Activated CD4-positive, alpha-beta memory T cell treated with anti-CD3 and anti-CD28 coated beads for 36 hours (primary cell): ENCODE data around the gene RAD21L1. TPM values are rescaled to one million over a fixed set of nuclear protein-coding genes. Genes with fewer than 3 reads are reported as not detected.

Experiments used
- CTCF ChIA-PET: fragments of 350-600 bp; sonication (Branson Sonifier 250); formaldehyde crosslinking; loops from one replicate; lab custom pipeline; 2021; ENCODE audit warnings: antibody characterized with exemption, inconsistent platforms; lab: Charles Lee
- POLR2A ChIA-PET: fragments of 350-600 bp; sonication (Branson Sonifier 250); formaldehyde crosslinking; loops from one replicate; lab custom pipeline; 2021; ENCODE audit warnings: antibody characterized with exemption; lab: Charles Lee
- DNase-seq: peaks from one replicate; pipeline ENCODE4 v3.0.0-alpha.2; 2020
- H3K27ac Mint-ChIP-seq: one replicate; pipeline ENCODE4 v1.8.0; 2021; ENCODE audit warnings: mixed read lengths
- H3K27me3 Mint-ChIP-seq: one replicate; pipeline ENCODE4 v1.8.0; 2021; ENCODE audit warnings: mixed read lengths
- H3K36me3 Mint-ChIP-seq: one replicate; pipeline ENCODE4 v1.8.0; 2021; ENCODE audit warnings: mixed read lengths
- H3K4me1 Mint-ChIP-seq: one replicate; pipeline ENCODE4 v1.8.0; 2021; ENCODE audit warnings: low read depth, mixed read lengths
- H3K4me3 Mint-ChIP-seq: one replicate; pipeline ENCODE4 v1.8.0; 2021; ENCODE audit warnings: mild to moderate bottlenecking, mixed read lengths
- H3K9me3 Mint-ChIP-seq: one replicate; pipeline ENCODE4 v1.8.0; 2021; ENCODE audit warnings: mixed read lengths
- intact Hi-C: fragments of 100-400 bp; cut with micrococcal nuclease; formaldehyde crosslinking; loops from one replicate; pipeline ENCODE4 v1.15.1; 2023
- total RNA-seq, 2 experiments: library from RNA; stranded (reverse); gene quantifications; one replicate each; pipeline ENCODE4 v1.2.3, GENCODE V29; 2021

Gene RAD21L1
- total RNA-seq, 2 experiments from 2014 or later: not detected

DNA sequence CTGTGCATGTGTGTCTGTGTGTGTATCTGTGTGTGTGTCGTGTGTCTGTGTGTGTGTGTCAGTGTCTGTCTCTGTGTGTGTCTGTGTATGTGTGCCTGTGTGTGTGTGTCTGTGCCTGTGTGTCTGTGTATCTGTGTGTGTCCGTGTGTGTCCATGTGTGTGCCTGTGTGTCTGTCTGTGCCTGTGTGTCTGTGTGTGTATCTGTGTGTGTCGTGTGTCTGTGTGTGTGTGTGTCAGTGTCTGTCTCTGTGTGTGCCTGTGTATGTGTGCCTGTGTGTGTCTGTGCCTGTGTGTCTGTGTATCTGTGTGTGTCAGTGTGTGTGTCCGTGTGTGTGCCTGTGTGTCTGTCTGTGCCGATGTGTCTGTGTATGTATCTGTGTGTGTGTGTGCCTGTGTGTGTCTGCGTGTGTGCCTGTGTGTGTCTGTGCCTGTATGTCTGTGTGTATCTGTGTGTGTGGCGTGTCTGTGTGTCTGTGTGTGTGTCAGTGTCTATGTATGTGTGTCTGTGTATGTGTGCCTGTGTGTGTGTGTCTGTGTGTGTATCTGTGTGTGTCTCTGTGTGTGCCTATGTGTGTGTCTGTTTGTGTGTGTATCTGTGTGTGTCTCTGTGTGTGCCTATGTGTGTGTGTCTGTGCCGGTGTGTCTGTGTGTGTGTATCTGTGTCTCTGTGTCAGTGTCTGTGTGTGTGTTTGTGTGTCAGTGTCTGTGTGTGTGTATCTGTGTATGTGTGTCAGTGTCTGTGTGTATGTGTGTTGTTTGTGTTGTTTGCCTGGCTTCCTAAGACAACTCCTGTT, 51.9 kb downstream of the RAD21L1 start:
- no peak for DNase-seq
- intact Hi-C loops: no loop called here
- no peaks in the 10 kb centered on the region for H3K36me3 Mint-ChIP-seq
- no peaks in the 10 kb centered on the region for H3K9me3 Mint-ChIP-seq
- no peak overlapping the region for H3K4me3 Mint-ChIP-seq
- POLR2A ChIA-PET: no interaction called here
- no peaks in the 10 kb centered on the region for H3K27me3 Mint-ChIP-seq
- CTCF ChIA-PET: no interaction called here
- H3K27ac Mint-ChIP-seq: no peak overlapping the region
- H3K4me1 Mint-ChIP-seq: peaks cover 6% of the 10 kb centered on the region

- CTCF ChIA-PET: no interaction called here
- POLR2A ChIA-PET: no interaction called here
- Mint-ChIP-seq H3K9me3 (no peaks in the 10 kb centered on the region), H3K27ac (no peak overlapping the region), H3K4me3 (no peak overlapping the region), H3K27me3 (no peaks in the 10 kb centered on the region), H3K36me3 (no peaks in the 10 kb centered on the region), H3K4me1 (peaks cover 13% of the 10 kb centered on the region)
- no peak for DNase-seq
- intact Hi-C loops: no loop called here
Measured at GRCh38 chr20:1278993-1279392, 53.1 kb downstream of the RAD21L1 start.

DNA sequence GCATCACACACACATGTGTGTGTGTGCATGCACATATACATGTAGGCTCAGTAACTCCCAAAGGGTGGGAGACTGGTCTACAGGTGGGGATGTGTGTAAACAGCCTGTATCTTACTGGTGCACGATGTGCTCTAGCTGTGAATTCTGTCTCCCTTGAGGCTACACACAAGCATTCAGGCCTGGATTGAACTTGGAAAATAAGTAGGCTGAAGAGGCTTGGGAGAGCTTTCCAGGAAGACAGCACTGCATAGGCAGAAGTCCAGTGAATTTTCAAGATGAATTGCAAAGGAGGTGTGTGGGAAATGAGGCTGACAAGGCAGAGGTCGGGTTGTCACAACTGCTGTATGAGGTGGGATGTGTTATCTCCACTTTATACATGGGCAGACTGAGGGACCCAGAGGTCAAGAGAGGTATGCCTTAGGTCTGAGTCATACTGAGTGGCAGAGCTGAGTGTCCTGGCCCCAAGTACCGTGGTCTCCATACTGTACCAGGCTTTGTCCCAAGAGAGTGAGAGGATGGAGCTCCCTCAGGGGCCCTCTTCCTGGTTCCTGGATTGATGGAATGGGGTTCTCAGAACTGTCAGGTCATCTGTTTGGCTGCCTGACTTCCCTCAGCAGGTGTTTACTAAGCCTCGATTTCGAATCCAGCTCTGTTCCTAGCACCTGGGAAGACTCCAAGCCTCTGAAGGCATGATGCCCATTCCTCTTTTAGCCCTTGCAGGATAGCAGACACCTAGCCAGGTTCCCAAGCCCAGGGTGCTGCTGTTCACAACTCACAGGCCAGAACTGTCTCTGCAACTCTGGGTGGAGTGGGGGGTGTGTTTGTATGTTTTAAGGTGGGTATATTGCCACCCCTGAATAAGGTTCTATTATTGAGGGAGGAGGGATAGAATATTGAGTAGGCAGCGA, 54.6 kb downstream of the RAD21L1 start:
- peaks cover 22% of the 10 kb centered on the region for H3K4me1 Mint-ChIP-seq
- H3K27ac Mint-ChIP-seq: no peak overlapping the region
- no peak overlapping the region for H3K4me3 Mint-ChIP-seq
- ChIA-PET POLR2A (no interaction called here), CTCF (interaction anchor here (0.8 kb wide), 1 partner anchor 117 kb away, joined by 3 read pairs; no protein-coding TSS in a partner anchor)
- no peaks in the 10 kb centered on the region for H3K36me3 Mint-ChIP-seq
- H3K9me3 Mint-ChIP-seq: no peaks in the 10 kb centered on the region
- intact Hi-C loops: no loop called here
- no peak for DNase-seq
- no peaks in the 10 kb centered on the region for H3K27me3 Mint-ChIP-seq

- Mint-ChIP-seq H3K4me1 (peaks cover 29% of the 10 kb centered on the region), H3K4me3 (no peak overlapping the region), H3K27ac (no peak overlapping the region)
Measured at GRCh38 chr20:1281279-1282057, 55.6 kb downstream of the RAD21L1 start.

GRCh38 chr20:1282966-1283365, 57.1 kb downstream of the RAD21L1 start:
- Mint-ChIP-seq H3K36me3 (no peaks in the 10 kb centered on the region), H3K27me3 (no peaks in the 10 kb centered on the region), H3K4me1 (peaks cover 41% of the 10 kb centered on the region), H3K4me3 (no peak overlapping the region), H3K27ac (no peak overlapping the region), H3K9me3 (no peaks in the 10 kb centered on the region)
- DNase-seq: no peak
- POLR2A ChIA-PET: interaction anchor here (0.7 kb wide), 1 partner anchor 11 kb away, joined by 3 read pairs; no protein-coding TSS in a partner anchor
- CTCF ChIA-PET: interaction anchor here (0.5 to 1.3 kb wide), 2 partner anchors 15 to 633 kb away, joined by 3 to 4 read pairs; no protein-coding TSS in a partner anchor
- intact Hi-C loops: no loop called here

More at GRCh38 chr20:1281279-1282057, 55.6 kb downstream of the RAD21L1 start:
- intact Hi-C loops: no loop called here
- Mint-ChIP-seq H3K36me3 (no peaks in the 10 kb centered on the region), H3K27me3 (no peaks in the 10 kb centered on the region), H3K9me3 (no peaks in the 10 kb centered on the region)
- CTCF ChIA-PET: interaction anchor here (0.8 kb wide), 1 partner anchor 15 kb away, joined by 3 read pairs; the partner anchor contains the start of gene SNPH
- POLR2A ChIA-PET: no interaction called here
- no peak for DNase-seq

DNA sequence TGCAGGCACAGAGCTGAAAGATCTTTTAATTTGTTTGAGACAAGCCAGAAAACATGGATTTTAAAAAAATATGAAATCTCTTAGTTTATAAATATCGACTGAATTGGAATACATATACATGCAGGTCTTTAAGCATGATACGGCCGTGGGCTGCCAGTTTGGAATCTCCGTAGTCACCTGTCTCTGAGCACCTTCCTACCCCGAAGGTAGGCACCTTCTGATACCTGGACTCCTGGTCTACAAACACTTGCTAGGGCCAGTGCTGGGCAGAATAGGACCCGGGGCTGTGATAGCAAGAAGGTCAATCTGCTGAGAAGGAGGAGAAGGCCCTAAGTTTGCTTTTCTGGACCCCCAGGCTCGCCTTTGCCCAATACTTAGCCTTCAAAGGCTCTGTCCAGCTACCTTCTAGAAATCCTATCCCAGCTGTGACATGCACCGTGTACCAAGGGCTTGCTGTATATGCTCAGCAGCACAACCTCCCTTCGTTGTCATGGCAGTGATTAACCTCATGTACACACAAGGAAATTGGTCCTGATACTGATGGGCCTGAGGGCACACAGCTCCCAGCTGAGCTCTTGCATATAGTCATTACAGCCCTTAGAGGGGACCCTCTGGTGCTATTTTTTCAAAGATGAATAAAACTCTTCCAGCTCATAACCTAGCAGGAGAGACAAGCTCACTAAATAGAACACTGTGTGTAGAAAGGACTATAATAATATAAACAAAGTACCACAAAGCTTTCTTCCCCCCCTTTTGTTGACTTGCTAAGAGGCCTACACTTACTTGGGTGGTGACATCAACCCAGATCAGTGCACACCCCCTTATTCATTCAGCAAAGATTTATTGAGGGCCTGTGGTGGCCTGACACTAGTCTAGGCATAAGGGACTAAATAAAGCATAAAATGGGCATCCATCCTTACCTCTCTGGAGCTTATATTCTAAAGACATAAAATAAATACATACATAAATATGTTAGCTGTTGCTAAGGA, 58.0 kb downstream of the RAD21L1 start:
- POLR2A ChIA-PET: interaction anchor here (0.7 kb wide), 1 partner anchor 10 kb away, joined by 3 read pairs; no protein-coding TSS in a partner anchor
- Mint-ChIP-seq H3K27me3 (no peaks in the 10 kb centered on the region), H3K36me3 (no peaks in the 10 kb centered on the region), H3K4me1 (peaks cover 45% of the 10 kb centered on the region), H3K4me3 (no peak overlapping the region), H3K27ac (no peak overlapping the region), H3K9me3 (no peaks in the 10 kb centered on the region)
- no peak for DNase-seq
- CTCF ChIA-PET: interaction anchor here (1.2 to 1.3 kb wide), 2 partner anchors 15 to 18 kb away, joined by 3 read pairs; partner anchors contain the start of gene SNPH
- intact Hi-C loops: no loop called here

GRCh38 chr20:1286267-1287024, 60.6 kb downstream of the RAD21L1 start:
- POLR2A ChIA-PET: interaction anchor here (0.7 kb wide), 1 partner anchor 106 kb away, joined by 3 read pairs; no protein-coding TSS in a partner anchor
- Mint-ChIP-seq H3K9me3 (no peaks in the 10 kb centered on the region), H3K4me1 (peaks cover 40% of the 10 kb centered on the region), H3K4me3 (peak overlapping the region; percentile 53), H3K27ac (peak overlapping the region; percentile 13), H3K36me3 (no peaks in the 10 kb centered on the region), H3K27me3 (no peaks in the 10 kb centered on the region)
- CTCF ChIA-PET: interaction anchor here (0.7 to 2.6 kb wide), 2 partner anchors 107 to 217 kb away, joined by 4 to 6 read pairs; no protein-coding TSS in a partner anchor
- DNase-seq: no peak
- intact Hi-C loops: no loop called here

DNA sequence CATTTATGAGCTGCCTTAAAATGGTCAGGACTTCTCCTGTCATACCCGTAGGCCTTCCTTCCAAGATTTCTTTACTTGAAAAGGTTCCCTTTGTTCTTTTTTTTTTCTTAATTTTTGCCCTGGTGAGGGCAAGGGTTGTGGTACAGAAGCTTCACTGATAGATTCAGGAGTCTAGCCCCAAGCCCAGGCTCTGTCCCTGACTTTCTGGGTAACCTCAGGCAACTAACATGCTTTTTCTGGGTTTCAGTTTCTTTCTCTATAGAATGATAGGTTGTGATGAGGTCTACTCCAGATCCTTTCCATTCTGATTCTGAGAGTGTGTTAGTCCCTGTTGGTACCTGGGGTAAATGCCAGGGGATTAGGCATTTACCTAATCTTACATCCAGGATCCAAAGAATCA, 61.5 kb downstream of the RAD21L1 start:
- no peaks in the 10 kb centered on the region for H3K27me3 Mint-ChIP-seq
- H3K4me3 Mint-ChIP-seq: peak overlapping the region; percentile 53
- no peak for DNase-seq
- peak overlapping the region; percentile 57 for H3K27ac Mint-ChIP-seq
- H3K9me3 Mint-ChIP-seq: no peaks in the 10 kb centered on the region
- ChIA-PET POLR2A (interaction anchor here (0.7 kb wide), 1 partner anchor 105 kb away, joined by 3 read pairs; no protein-coding TSS in a partner anchor), CTCF (interaction anchor here (0.7 to 2.6 kb wide), 2 partner anchors 107 to 216 kb away, joined by 4 to 6 read pairs; no protein-coding TSS in a partner anchor)
- intact Hi-C loops: no loop called here
- H3K36me3 Mint-ChIP-seq: no peaks in the 10 kb centered on the region
- peaks cover 39% of the 10 kb centered on the region for H3K4me1 Mint-ChIP-seq

DNA sequence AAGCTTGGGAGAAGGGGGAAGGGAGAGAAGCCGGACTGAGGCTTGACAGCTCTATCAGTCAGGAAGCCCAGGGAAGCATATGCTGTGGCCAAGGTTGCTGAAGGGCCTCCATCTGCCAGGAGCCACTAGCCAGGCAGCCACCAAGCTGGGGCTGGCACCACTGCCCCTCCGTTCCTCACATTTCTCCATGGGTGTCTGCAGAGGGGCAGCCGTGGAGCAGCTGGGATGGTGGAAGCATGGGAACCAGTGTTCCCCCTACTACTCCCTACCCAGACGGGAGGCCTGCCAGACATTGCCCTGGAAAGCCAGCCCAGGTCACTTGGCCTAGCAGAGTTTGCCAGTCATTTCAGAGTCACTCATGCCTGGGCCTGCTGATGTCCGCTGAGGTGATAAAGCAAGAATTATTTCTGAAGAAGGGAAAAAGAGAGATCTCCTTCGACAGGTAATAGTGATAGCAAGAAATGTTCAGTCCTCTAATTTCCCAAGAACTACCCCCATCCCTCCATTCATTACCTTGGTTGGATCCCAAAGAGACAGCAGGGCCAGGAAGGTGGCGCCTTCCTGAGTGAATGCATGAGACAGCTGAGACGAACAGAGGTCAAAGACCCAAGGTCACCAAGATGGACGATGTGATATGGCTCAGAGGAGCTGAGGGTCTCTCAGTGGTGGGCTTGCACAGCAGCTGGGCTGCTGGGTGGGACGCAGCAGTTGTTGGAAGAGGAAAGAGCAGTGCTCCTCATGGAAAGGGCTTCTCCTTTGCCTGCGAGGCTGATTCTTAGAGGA, 62.1 kb downstream of the RAD21L1 start:
- no peaks in the 10 kb centered on the region for H3K9me3 Mint-ChIP-seq
- DNase-seq: no peak
- H3K27ac Mint-ChIP-seq: no peak overlapping the region
- intact Hi-C loops: no loop called here
- no peaks in the 10 kb centered on the region for H3K36me3 Mint-ChIP-seq
- H3K4me1 Mint-ChIP-seq: peaks cover 39% of the 10 kb centered on the region
- CTCF ChIA-PET: interaction anchor here (2.6 kb wide), 1 partner anchor 216 kb away, joined by 6 read pairs; no protein-coding TSS in a partner anchor
- H3K4me3 Mint-ChIP-seq: no peak overlapping the region
- POLR2A ChIA-PET: no interaction called here
- no peaks in the 10 kb centered on the region for H3K27me3 Mint-ChIP-seq
